Keratinocyte (primary cell): ENCODE data around the gene MAN2A2. TPM values are rescaled to one million over a fixed set of nuclear protein-coding genes. Genes with fewer than 3 reads are reported as not detected.

Experiments
- DNase-seq: peaks from one replicate; pipeline ENCODE4 v3.0.0-alpha.2; 2011; ENCODE audit warnings: low read depth, missing footprints, low spot score
- FAIRE-seq: peaks from 2 replicates; lab custom pipeline; 2011; peaks lifted over from hg19 to GRCh38; lab: Jason Lieb, UNC
- H2AFZ ChIP-seq: 2 replicates; pipeline ENCODE4 v1.6.0; 2012; ENCODE audit warnings: low read length, control low read depth, inconsistent platforms; ENCODE audit not compliant: control insufficient read depth
- H3K27ac ChIP-seq: 2 replicates; pipeline ENCODE4 v1.5.1; 2011; ENCODE audit warnings: low read length; ENCODE audit not compliant: control insufficient read depth, insufficient read depth
- H3K27me3 ChIP-seq: 3 replicates; pipeline ENCODE4 v1.6.0; 2011; ENCODE audit warnings: low read length; ENCODE audit not compliant: control insufficient read depth, insufficient read depth; ENCODE audit errors: extremely low read depth
- H3K36me3 ChIP-seq, 2 experiments: 2 replicates in 1 of 2; 3 replicates in 1 of 2; pipeline ENCODE4 v1.5.1; 2011; ENCODE audit warnings: low read length in 2 of 2, mild to moderate bottlenecking in 1 of 2; ENCODE audit not compliant: control insufficient read depth in 2 of 2, insufficient read depth in 2 of 2; ENCODE audit errors: extremely low read depth in 1 of 2
- H3K4me1 ChIP-seq: 3 replicates; pipeline ENCODE4 v1.5.1; 2011; ENCODE audit warnings: low read length; ENCODE audit not compliant: control insufficient read depth, insufficient read depth; ENCODE audit errors: extremely low read depth
- H3K4me2 ChIP-seq: 3 replicates; pipeline ENCODE4 v1.6.0; 2011; ENCODE audit warnings: low read depth, low read length; ENCODE audit not compliant: control insufficient read depth, insufficient read depth; ENCODE audit errors: extremely low read depth
- H3K4me3 ChIP-seq, 3 experiments: fragments of 200-600 bp in 1 of 3; sonication (generic) in 1 of 3; 2 replicates in 2 of 3; 3 replicates in 1 of 3; pipeline ENCODE4 v1.5.1; 2011 to 2016; ENCODE audit warnings: low read length in 3 of 3, mild to moderate bottlenecking in 3 of 3, control low read depth in 2 of 3, inconsistent platforms in 1 of 3, low read depth in 1 of 3, mixed read lengths in 1 of 3, mixed run types in 1 of 3, moderate library complexity in 1 of 3; ENCODE audit not compliant: control insufficient read depth in 2 of 3, insufficient read depth in 2 of 3; ENCODE audit errors: extremely low read depth in 1 of 3
- H3K79me2 ChIP-seq: 2 replicates; pipeline ENCODE4 v1.6.0; 2012; ENCODE audit warnings: low read length; ENCODE audit not compliant: control insufficient read depth, insufficient read depth
- H3K9ac ChIP-seq: 3 replicates; pipeline ENCODE4 v1.6.0; 2011; ENCODE audit warnings: low read length; ENCODE audit not compliant: control insufficient read depth, insufficient read depth; ENCODE audit errors: extremely low read depth
- H3K9me1 ChIP-seq: 3 replicates; pipeline ENCODE4 v1.6.0; 2011; ENCODE audit warnings: low read length; ENCODE audit not compliant: control insufficient read depth, insufficient read depth; ENCODE audit errors: extremely low read depth
- H3K9me3 ChIP-seq: 2 replicates; pipeline ENCODE4 v1.5.1; 2012; ENCODE audit warnings: low read depth, low read length; ENCODE audit not compliant: control insufficient read depth
- H4K20me1 ChIP-seq: 3 replicates; pipeline ENCODE4 v1.6.0; 2011; ENCODE audit warnings: low read length; ENCODE audit not compliant: control insufficient read depth, insufficient read depth; ENCODE audit errors: extremely low read depth
- EZH2 ChIP-seq: IDR thresholded peaks from one replicate; pipeline ENCODE4 v1.6.1; 2012; ENCODE audit warnings: inconsistent platforms, mild to moderate bottlenecking, low read length, moderate library complexity
- dilution Hi-C: fragments of 300-500 bp; cut with MboI; formaldehyde crosslinking; loops from one replicate; pipeline ENCODE4 v1.7.0; 2020; ENCODE audit warnings: low sequenced_read_pairs; ENCODE audit not compliant: extremely low pct_ligation_motif_present
- polyA plus RNA-seq, 5 experiments: library from polyadenylated mRNA; depleted of rRNA in 3 of 5; stranded (reverse) in 3 of 5; stranded (forward) in 1 of 5; unstranded in 1 of 5; fragments of >200 nt; gene quantifications; 1 replicate in 1 of 5; 2 replicates in 3 of 5; 3 replicates in 1 of 5; pipeline versions ENCODE4 v1.2.1 to v1.2.3, GENCODE V29; 2011 to 2012; ENCODE audit warnings: missing spikeins in 2 of 5, low read depth in 1 of 5, low replicate concordance in 1 of 5
- small RNA-seq, 3 experiments: library from RNA; depleted of rRNA; stranded (forward); fragments of <200 nt; gene quantifications; one replicate each; pipeline ENCODE3, GENCODE V24; 2012; ENCODE audit warnings: low read depth in 3 of 3, low replicate concordance in 1 of 3; ENCODE audit not compliant: insufficient read length in 3 of 3
- TF ChIP-seq, protein P1 (sequence below), 3 experiments: IDR thresholded peaks in 1 of 3; conservative IDR thresholded peaks in 1 of 3; optimal IDR thresholded peaks in 1 of 3; 2 replicates in 2 of 3; 3 replicates in 1 of 3; pipeline versions ENCODE3 to v1.5.1; 2011; ENCODE audit warnings: low read length in 3 of 3, mild to moderate bottlenecking in 3 of 3, moderate library complexity in 2 of 3, control low read depth in 1 of 3, inconsistent platforms in 1 of 3; ENCODE audit not compliant: insufficient read depth in 2 of 3; ENCODE audit errors: extremely low read depth in 1 of 3

Gene MAN2A2
- polyA plus RNA-seq, 1 donor (not counting 4 experiments of a cell fraction or from before 2014, with no cell fraction given) = 6.6 TPM

DNA sequence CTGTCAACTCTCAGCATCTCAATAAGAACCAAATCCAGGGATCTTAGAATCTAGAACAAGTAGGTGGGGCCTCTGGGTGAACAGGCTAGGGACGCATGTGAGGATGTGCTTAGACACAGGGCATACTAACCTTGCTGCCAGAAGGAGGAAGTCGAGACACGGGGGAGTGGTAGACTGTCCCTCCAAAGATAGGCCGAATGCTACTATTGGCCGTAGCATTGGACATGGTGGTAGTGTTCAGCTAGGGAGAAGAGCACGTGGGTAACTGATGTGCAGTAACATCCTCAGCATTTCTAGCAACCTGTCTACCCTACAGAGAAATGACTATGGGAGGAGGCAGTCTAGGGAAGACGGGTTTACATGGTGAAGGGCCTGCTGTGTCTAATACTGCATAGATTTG, 67.2 kb downstream of the MAN2A2 start:
- Histone ChIP-seq H4K20me1 (peaks cover 3% of the 10 kb centered on the region), H3K9ac (no peak overlapping the region), H3K27me3 (no peaks in the 10 kb centered on the region), H3K4me1 (peaks cover 16% of the 10 kb centered on the region), H2AFZ (no peak overlapping the region), H3K4me3 (no peak overlapping the region), H3K27ac (no peak overlapping the region), H3K4me2 (no peak overlapping the region), H3K79me2 (no peaks in the 10 kb centered on the region), H3K9me1 (no peaks in the 10 kb centered on the region), H3K36me3 (peaks cover 1 to 41% of the 10 kb centered on the region in 2 experiments), H3K9me3 (no peaks in the 10 kb centered on the region)
- DNase-seq (no peak), FAIRE-seq (no peak)
- dilution Hi-C loops = no loop called here
- TF ChIP-seq, protein P1, sequence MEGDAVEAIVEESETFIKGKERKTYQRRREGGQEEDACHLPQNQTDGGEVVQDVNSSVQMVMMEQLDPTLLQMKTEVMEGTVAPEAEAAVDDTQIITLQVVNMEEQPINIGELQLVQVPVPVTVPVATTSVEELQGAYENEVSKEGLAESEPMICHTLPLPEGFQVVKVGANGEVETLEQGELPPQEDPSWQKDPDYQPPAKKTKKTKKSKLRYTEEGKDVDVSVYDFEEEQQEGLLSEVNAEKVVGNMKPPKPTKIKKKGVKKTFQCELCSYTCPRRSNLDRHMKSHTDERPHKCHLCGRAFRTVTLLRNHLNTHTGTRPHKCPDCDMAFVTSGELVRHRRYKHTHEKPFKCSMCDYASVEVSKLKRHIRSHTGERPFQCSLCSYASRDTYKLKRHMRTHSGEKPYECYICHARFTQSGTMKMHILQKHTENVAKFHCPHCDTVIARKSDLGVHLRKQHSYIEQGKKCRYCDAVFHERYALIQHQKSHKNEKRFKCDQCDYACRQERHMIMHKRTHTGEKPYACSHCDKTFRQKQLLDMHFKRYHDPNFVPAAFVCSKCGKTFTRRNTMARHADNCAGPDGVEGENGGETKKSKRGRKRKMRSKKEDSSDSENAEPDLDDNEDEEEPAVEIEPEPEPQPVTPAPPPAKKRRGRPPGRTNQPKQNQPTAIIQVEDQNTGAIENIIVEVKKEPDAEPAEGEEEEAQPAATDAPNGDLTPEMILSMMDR (optimal IDR thresholded peaks at IDR 0.05 in 1 of 3, IDR thresholded peaks at IDR 0.05 in 1 of 3, conservative IDR thresholded peaks at IDR 0.05 in 1 of 3; ENCODE audit: extremely low read depth in 1 of 3, insufficient read depth in 2 of 3, low read length in 3 of 3) = no peak
- TF ChIP-seq EZH2 = no peak

DNA sequence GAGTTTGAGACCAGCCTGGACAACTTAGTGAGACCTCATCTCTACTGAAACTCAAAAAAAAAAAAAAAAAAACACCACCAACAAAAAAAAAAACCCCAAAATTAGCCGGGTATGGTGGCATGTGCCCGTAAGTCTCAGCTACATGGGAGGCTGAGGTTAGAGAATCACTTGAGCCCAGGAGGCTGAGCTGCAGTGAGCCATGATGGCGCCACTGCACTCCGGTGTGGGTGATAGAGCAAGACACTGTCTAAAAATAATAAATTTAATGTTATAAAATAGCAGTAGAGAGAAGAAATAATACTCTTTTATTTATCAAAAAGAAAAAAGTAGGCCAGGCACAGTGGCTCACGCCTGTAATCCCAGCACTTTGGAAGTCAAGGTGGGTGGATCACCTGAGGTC, 69.0 kb downstream of the MAN2A2 start:
- FAIRE-seq (no peak), DNase-seq (no peak)
- Histone ChIP-seq H3K79me2 (no peaks in the 10 kb centered on the region), H4K20me1 (peaks cover 3% of the 10 kb centered on the region), H3K27ac (no peak overlapping the region), H3K4me3 (no peak overlapping the region), H3K4me1 (peaks cover 10% of the 10 kb centered on the region), H3K9ac (no peak overlapping the region), H3K9me3 (no peaks in the 10 kb centered on the region), H2AFZ (no peak overlapping the region), H3K9me1 (no peaks in the 10 kb centered on the region), H3K27me3 (no peaks in the 10 kb centered on the region), H3K4me2 (no peak overlapping the region), H3K36me3 (peaks cover 5 to 33% of the 10 kb centered on the region in 2 experiments)
- dilution Hi-C loops = no loop called here
- TF ChIP-seq, protein P1 (optimal IDR thresholded peaks at IDR 0.05 in 1 of 3, IDR thresholded peaks at IDR 0.05 in 1 of 3, conservative IDR thresholded peaks at IDR 0.05 in 1 of 3; ENCODE audit: extremely low read depth in 1 of 3, insufficient read depth in 2 of 3, low read length in 3 of 3) = no peak
- no peak for TF ChIP-seq EZH2

Small RNAs within 50 kb of the gene (small RNA-seq; reads per million reads assigned to genes)
- 0 reads per million in 3 experiments for gene RN7SL363P

Other genes starting within 250 kb of the MAN2A2 start
- gene BLM, start 186.0 kb upstream of the MAN2A2 start, polyA plus RNA-seq = 0.94 to 4.4 TPM (median 3.2 TPM) in 3 replicates
- 22.8 to 36.5 TPM (median 34.7 TPM) in 3 replicates for gene FURIN, start 34.7 kb upstream of the MAN2A2 start, polyA plus RNA-seq
- 0.24 to 0.34 TPM (median 0.28 TPM) in 3 replicates for gene FES, start 18.8 kb upstream of the MAN2A2 start, polyA plus RNA-seq
- 10.6 to 12.1 TPM (median 11.8 TPM) in 3 replicates for gene HDDC3, start 29.2 kb downstream of the MAN2A2 start, polyA plus RNA-seq
- gene UNC45A, start 32.0 kb downstream of the MAN2A2 start, polyA plus RNA-seq = 60.9 to 91.0 TPM (median 63.1 TPM) in 3 replicates
- gene RCCD1, start 51.6 kb downstream of the MAN2A2 start, polyA plus RNA-seq = 4.9 to 7.8 TPM (median 7.3 TPM) in 3 replicates
- gene PRC1, start 91.2 kb downstream of the MAN2A2 start, polyA plus RNA-seq = 23.4 to 105 TPM (median 78.4 TPM) in 3 replicates
- 16.2 to 20.9 TPM (median 20.2 TPM) in 3 replicates for gene VPS33B, start 119.3 kb downstream of the MAN2A2 start, polyA plus RNA-seq
- 0.01 to 0.04 TPM in 2 of 3 replicates, not detected in the other for gene SV2B, start 197.0 kb downstream of the MAN2A2 start, polyA plus RNA-seq